Heart right ventricle (tissue), 16 donors: ENCODE measurements around the gene OCIAD1. TPM values are rescaled to one million over a fixed set of nuclear protein-coding genes. Genes with fewer than 3 reads are reported as not detected.
"Not testable (repeated sequence)": the region's sequence is repeated elsewhere in the genome, so short reads cannot be mapped to it uniquely, and the experiment has no call there.

Source experiments
- ATAC-seq, 8 donors: fragments of 200-7000 bp; cut with Tn5 transposase; one replicate each; pipeline ENCODE4 v1.9.1; 2020; ENCODE audit warnings: mild to moderate bottlenecking in 8 of 8, moderate library complexity in 8 of 8, moderate number of reproducible peaks in 1 of 8
- DNase-seq, 2 donors: peaks; one replicate each; pipeline ENCODE4 v3.0.0-alpha.2; 2020
- H3K27ac ChIP-seq, 10 donors: fragments of 200-600 bp; sonication (generic) in 2 of 10; one replicate each; pipeline versions ENCODE4 v1.5.0 to v1.8.0; 2020 to 2022; ENCODE audit warnings: mild to moderate bottlenecking in 3 of 10
- H3K27me3 ChIP-seq, 7 donors: fragments of 200-600 bp; one replicate each; pipeline ENCODE4 v1.8.0; 2021 to 2022; ENCODE audit warnings: mild to moderate bottlenecking in 2 of 7
- H3K36me3 ChIP-seq, 9 donors: fragments of 200-600 bp; sonication (generic) in 1 of 9; one replicate each; pipeline versions ENCODE4 v1.5.0 to v1.8.0; 2020 to 2022; ENCODE audit warnings: mild to moderate bottlenecking in 2 of 9
- H3K4me1 ChIP-seq, 9 donors: fragments of 200-600 bp; sonication (generic) in 1 of 9; one replicate each; pipeline versions ENCODE4 v1.5.0 to v1.8.0; 2020 to 2022; ENCODE audit warnings: mild to moderate bottlenecking in 4 of 9
- H3K4me3 ChIP-seq, 10 donors: fragments of 200-600 bp; sonication (generic) in 2 of 10; one replicate each; pipeline versions ENCODE4 v1.5.0 to v1.8.0; 2020 to 2022; ENCODE audit warnings: mild to moderate bottlenecking in 7 of 10, moderate library complexity in 2 of 10
- H3K9me3 ChIP-seq, 11 donors: fragments of 200-600 bp in 10 of 11; sonication (generic) in 2 of 11; one replicate each; pipeline versions ENCODE4 v1.5.0 to v1.8.0; 2013 to 2022; ENCODE audit warnings: mild to moderate bottlenecking in 2 of 11, control low read depth in 1 of 11, moderate library complexity in 1 of 11
- CTCF ChIP-seq, 9 donors: fragments of 200-600 bp; sonication (generic) in 2 of 9; IDR thresholded peaks; one replicate each; pipeline versions ENCODE4 v1.5.0 to v1.8.0; 2021 to 2022; ENCODE audit warnings: antibody characterized with exemption in 9 of 9, mild to moderate bottlenecking in 5 of 9, moderate library complexity in 1 of 9
- WGBS, 2 donors: extraction: QIAGEN DNeasy Blood & Tissue Kit; methylation state at CpG; one replicate each; pipeline ENCODE4 v1.1.7; 2013; ENCODE audit warnings: inconsistent platforms in 1 of 2; 5-methylcytosine and 5-hydroxymethylcytosine counted together
- intact Hi-C, 10 donors: fragments of 100-400 bp; cut with DNase I; formaldehyde crosslinking; loops; one replicate each; pipeline versions ENCODE4 v1.11.1 to v1.14.2; 2022
- polyA plus RNA-seq, 2 donors: library from polyadenylated mRNA; stranded (reverse); fragments of 200-250 nt; gene quantifications; one replicate each; pipeline ENCODE4 v1.2.3, GENCODE V29; 2013
- total RNA-seq, 10 donors: library from RNA; stranded (reverse); fragmentation: NEBNext Ultra II Directional in 3 of 10; extraction: Animal tissue kit (Norgen Biotek cat#: 25700) in 3 of 10; gene quantifications; one replicate each; pipeline versions ENCODE4 v1.2.1 to v1.2.4, GENCODE V29; 2021 to 2023
- donor health status: Arrhythmogenic right ventricular cardiomyopathy.
- donor health status: ischemic (EF 13 %, LVEDD 7.1; RV severe dilation, severe dysfunction).
- donor health status: healthy with polysubstance abuse.
- donor health status: DM: no; HTN: yes; CAD: no.
- donor health status: DM: no; HTN: no; CAD: no.
- donor health status: ischemic (EF 25% LVEDD 6.9; RV normal size, moderate dysfunction).
- donor health status: ischemic (EF 25% LVEDD 5.7; RV mildly dilated, moderate dysfunction).
- donor health status: healthy.
- donor health status: DM: yes; HTN: yes; CAD: no.
- donor health status: Ischemic cardiomyopathy.
- donor health status: ischemic (EF 35%, LVEDD 5.7; RV mildly dilated, moderate dysfunction).
- donor health status: nonischemic (EF 11% LVEDD 7.7; RV severe dilation, severe dysfunction).
- donor health status: DM: yes; HTN: yes; CAD: no.
- donor health status: PGD.
- donor health status: ischemic (EF 29% LVEDD 5.4; RV normal size, mild dysfunction).
- donor health status: nonischemic (EF 23%, LVEDD 6.1; RV moderate dilation, normal function).

Gene OCIAD1
- total and polyA plus RNA-seq, 12 donors: 106 to 183 (median 156) TPM

- intact Hi-C loops: no loop called here
- Histone ChIP-seq H3K4me1 (no peaks in the 10 kb centered on the region), H3K27ac (no peak overlapping the region), H3K9me3 (peaks cover 0 to 14% (median 4%) of the 10 kb centered on the region in 11 donors), H3K36me3 (peaks cover 0 to 51% (median 29%) of the 10 kb centered on the region in 9 donors), H3K4me3 (no peak overlapping the region), H3K27me3 (no peaks in the 10 kb centered on the region)
- no peak for ATAC-seq
- WGBS, 2 donors: 86 to 90% methylated on average over 3 of the region's 3 CpGs
- DNase-seq: no peak
- TF ChIP-seq CTCF (IDR thresholded peaks at IDR 0.05): no peak
These were observed 31.1 kb downstream of the OCIAD1 start for GRCh38 chr4:48862038-48862437.

GRCh38 chr4:48862661-48863060 is 31.8 kb downstream of the OCIAD1 start:
- intact Hi-C loops: no loop called here
- no peak for ATAC-seq

GRCh38 chr4:48863728-48864127 is 32.8 kb downstream of the OCIAD1 start:
- H3K9me3 ChIP-seq: peaks cover 0 to 14% (median 4%) of the 10 kb centered on the region in 11 donors
- intact Hi-C loops: no loop called here
- DNase-seq (no peak), ATAC-seq (no peak)
- 90 to 92% methylated on average over 4 of the region's 4 CpGs for WGBS, 2 donors
- H3K27ac ChIP-seq: no peak overlapping the region
- H3K36me3 ChIP-seq: peaks cover 0 to 35% (median 13%) of the 10 kb centered on the region in 9 donors
- no peaks in the 10 kb centered on the region for H3K4me1 ChIP-seq
- no peak for TF ChIP-seq CTCF (IDR thresholded peaks at IDR 0.05)
- no peak overlapping the region for H3K4me3 ChIP-seq
- no peaks in the 10 kb centered on the region for H3K27me3 ChIP-seq

More at GRCh38 chr4:48862661-48863060, 31.8 kb downstream of the OCIAD1 start:
- WGBS, 2 donors: 67 to 76% methylated on average over 1 of the region's 1 CpG
- H3K9me3 ChIP-seq: peaks cover 0 to 14% (median 4%) of the 10 kb centered on the region in 11 donors
- no peak overlapping the region for H3K4me3 ChIP-seq
- no peak overlapping the region for H3K27ac ChIP-seq
- no peaks in the 10 kb centered on the region for H3K27me3 ChIP-seq
- H3K4me1 ChIP-seq: no peaks in the 10 kb centered on the region
- H3K36me3 ChIP-seq: peaks cover 0 to 45% (median 23%) of the 10 kb centered on the region in 9 donors
- no peak for DNase-seq
- no peak for TF ChIP-seq CTCF (IDR thresholded peaks at IDR 0.05)

- DNase-seq, intact Hi-C loops, ATAC-seq, H3K27ac ChIP-seq, H3K4me3 ChIP-seq, H3K27me3 ChIP-seq, H3K4me1 ChIP-seq: not testable (repeated sequence)
- Histone ChIP-seq H3K36me3 (peaks cover 0 to 25% (median 13%) of the 10 kb centered on the region in 9 donors), H3K9me3 (peaks cover 0 to 16% (median 4%) of the 10 kb centered on the region in 11 donors)
- 97 to 98% methylated on average over 4 of the region's 4 CpGs for WGBS, 2 donors
These were observed 33.8 kb downstream of the OCIAD1 start for GRCh38 chr4:48864696-48865095.

- no peaks in the 10 kb centered on the region for H3K36me3 ChIP-seq
- H3K27ac ChIP-seq: no peak overlapping the region
- H3K4me3 ChIP-seq: no peak overlapping the region
- no peaks in the 10 kb centered on the region for H3K27me3 ChIP-seq
- intact Hi-C loops: no loop called here
- no peaks in the 10 kb centered on the region for H3K4me1 ChIP-seq
- peaks cover 0 to 5% (median 0%) of the 10 kb centered on the region in 11 donors for H3K9me3 ChIP-seq
- no peak for TF ChIP-seq CTCF (IDR thresholded peaks at IDR 0.05)
- DNase-seq: no peak
- no peak for ATAC-seq
- WGBS, 2 donors: 98 to 100% methylated on average over 1 of the region's 1 CpG
These were observed 47.1 kb downstream of the OCIAD1 start for GRCh38 chr4:48877827-48878535.
